HFF-Myc (cell line): ENCODE data around the gene SUV39H1.

Source experiments
- DNase-seq: peaks from one replicate; pipeline ENCODE4 v3.0.0-alpha.2; 2011; ENCODE audit warnings: low read depth; ENCODE audit errors: extremely low read depth
- H3K4me3 ChIP-seq: replicated peaks from 2 replicates; pipeline ENCODE4 v1.5.1; 2011; ENCODE audit warnings: low read depth, mild to moderate bottlenecking, control low read depth, low read length
- CTCF ChIP-seq: IDR thresholded peaks from 2 replicates; pipeline ENCODE4 v1.5.1; 2012; ENCODE audit warnings: mild to moderate bottlenecking, low read depth, low read length, control low read depth; ENCODE audit errors: missing control alignments

SUV39H1 gene

GRCh38 chrX:48736303-48736702 lies 39.8 kb downstream of the SUV39H1 start:
- H3K4me3 ChIP-seq = peak overlapping the region; percentile 54
- DNase-seq = no peak

GRCh38 chrX:48736878-48737212 lies 40.3 kb downstream of the SUV39H1 start:
- H3K4me3 ChIP-seq = peak overlapping the region; percentile 54
- TF ChIP-seq CTCF = no peak
- DNase-seq = no peak

More at GRCh38 chrX:48736303-48736702, 39.8 kb downstream of the SUV39H1 start:
- no peak for TF ChIP-seq CTCF

- no peak for TF ChIP-seq CTCF
- H3K4me3 ChIP-seq = peak overlapping the region; percentile 54
- peak; percentile 95 for DNase-seq
Observed at GRCh38 chrX:48737213-48737938, 40.8 kb downstream of the SUV39H1 start.

- peak overlapping the region; percentile 54 for H3K4me3 ChIP-seq
- TF ChIP-seq CTCF = no peak
- DNase-seq = no peak
Observed at GRCh38 chrX:48737940-48738339, 41.4 kb downstream of the SUV39H1 start.

DNA sequence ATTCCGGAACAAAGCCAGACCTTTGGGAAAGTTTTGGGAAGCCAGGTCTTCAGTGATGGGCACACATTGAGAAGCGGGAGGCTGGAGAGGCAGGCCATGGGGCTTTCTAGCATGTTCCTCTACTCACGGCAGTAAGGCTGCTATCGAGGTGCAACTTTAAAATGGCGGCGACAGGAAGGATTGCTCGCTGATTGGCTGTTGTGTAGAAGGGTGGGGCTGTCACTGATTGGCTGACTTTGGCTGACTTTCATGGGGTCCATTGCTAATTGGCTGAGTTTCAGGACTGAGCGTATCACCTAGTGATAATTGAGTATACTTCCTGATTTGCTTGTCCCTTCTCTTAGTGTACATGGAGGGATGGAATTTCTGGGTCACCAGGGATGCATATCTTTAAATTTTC lies 45.3 kb downstream of the SUV39H1 start:
- no peak overlapping the region for H3K4me3 ChIP-seq
- TF ChIP-seq CTCF = no peak
- no peak for DNase-seq

DNA sequence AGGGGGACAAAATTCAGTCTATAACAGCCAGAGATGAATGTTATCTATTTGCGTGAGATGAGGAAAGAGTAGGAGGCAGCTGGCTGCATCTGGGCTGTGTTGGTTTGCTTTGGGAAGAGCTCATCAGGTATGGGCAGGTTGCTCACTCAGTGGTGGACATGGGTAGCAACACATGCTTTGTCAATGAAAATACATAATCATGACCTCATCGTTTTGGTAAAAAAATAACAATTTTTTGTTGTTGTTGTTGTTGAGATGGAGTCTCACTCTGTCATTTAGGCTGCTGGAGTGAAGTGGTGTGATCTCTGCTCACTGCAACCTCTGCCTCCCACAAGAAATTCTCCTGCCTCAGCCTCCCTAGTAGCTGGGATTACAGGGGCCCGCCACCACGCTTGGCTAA lies 48.7 kb downstream of the SUV39H1 start:
- H3K4me3 ChIP-seq = no peak overlapping the region
- no peak for DNase-seq
- no peak for TF ChIP-seq CTCF
